ENCODE data around the gene RPS13.
A peak's percentile ranks its signal among the peaks of the same experiment; 100 is the strongest.

- TF ChIP-seq, protein P1, sequence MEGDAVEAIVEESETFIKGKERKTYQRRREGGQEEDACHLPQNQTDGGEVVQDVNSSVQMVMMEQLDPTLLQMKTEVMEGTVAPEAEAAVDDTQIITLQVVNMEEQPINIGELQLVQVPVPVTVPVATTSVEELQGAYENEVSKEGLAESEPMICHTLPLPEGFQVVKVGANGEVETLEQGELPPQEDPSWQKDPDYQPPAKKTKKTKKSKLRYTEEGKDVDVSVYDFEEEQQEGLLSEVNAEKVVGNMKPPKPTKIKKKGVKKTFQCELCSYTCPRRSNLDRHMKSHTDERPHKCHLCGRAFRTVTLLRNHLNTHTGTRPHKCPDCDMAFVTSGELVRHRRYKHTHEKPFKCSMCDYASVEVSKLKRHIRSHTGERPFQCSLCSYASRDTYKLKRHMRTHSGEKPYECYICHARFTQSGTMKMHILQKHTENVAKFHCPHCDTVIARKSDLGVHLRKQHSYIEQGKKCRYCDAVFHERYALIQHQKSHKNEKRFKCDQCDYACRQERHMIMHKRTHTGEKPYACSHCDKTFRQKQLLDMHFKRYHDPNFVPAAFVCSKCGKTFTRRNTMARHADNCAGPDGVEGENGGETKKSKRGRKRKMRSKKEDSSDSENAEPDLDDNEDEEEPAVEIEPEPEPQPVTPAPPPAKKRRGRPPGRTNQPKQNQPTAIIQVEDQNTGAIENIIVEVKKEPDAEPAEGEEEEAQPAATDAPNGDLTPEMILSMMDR (IDR thresholded peaks at IDR 0.05; ENCODE audit: low read depth, low read length, missing input control) = peak; percentile 80
- TF ChIP-seq RAD21 (IDR thresholded peaks at IDR 0.05) = peak; percentile 97 to 98
- no peak for TF ChIP-seq YY1 (IDR thresholded peaks at IDR 0.05)
- no peak for TF ChIP-seq GABPA (IDR thresholded peaks at IDR 0.05 in 1 of 2, conservative IDR thresholded peaks at IDR 0.05 in 1 of 2)
- TF ChIP-seq, protein P2, sequence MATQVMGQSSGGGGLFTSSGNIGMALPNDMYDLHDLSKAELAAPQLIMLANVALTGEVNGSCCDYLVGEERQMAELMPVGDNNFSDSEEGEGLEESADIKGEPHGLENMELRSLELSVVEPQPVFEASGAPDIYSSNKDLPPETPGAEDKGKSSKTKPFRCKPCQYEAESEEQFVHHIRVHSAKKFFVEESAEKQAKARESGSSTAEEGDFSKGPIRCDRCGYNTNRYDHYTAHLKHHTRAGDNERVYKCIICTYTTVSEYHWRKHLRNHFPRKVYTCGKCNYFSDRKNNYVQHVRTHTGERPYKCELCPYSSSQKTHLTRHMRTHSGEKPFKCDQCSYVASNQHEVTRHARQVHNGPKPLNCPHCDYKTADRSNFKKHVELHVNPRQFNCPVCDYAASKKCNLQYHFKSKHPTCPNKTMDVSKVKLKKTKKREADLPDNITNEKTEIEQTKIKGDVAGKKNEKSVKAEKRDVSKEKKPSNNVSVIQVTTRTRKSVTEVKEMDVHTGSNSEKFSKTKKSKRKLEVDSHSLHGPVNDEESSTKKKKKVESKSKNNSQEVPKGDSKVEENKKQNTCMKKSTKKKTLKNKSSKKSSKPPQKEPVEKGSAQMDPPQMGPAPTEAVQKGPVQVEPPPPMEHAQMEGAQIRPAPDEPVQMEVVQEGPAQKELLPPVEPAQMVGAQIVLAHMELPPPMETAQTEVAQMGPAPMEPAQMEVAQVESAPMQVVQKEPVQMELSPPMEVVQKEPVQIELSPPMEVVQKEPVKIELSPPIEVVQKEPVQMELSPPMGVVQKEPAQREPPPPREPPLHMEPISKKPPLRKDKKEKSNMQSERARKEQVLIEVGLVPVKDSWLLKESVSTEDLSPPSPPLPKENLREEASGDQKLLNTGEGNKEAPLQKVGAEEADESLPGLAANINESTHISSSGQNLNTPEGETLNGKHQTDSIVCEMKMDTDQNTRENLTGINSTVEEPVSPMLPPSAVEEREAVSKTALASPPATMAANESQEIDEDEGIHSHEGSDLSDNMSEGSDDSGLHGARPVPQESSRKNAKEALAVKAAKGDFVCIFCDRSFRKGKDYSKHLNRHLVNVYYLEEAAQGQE (IDR thresholded peaks at IDR 0.05) = no peak
Observed at GRCh38 chr11:17063171-17064002, 14.1 kb downstream of the RPS13 start.
